HepG2 (cell line): Measurements from ENCODE around the gene PTPDC1. TPM values are rescaled to one million over a fixed set of nuclear protein-coding genes. Genes with fewer than 3 reads are reported as not detected.
A peak's percentile ranks its signal among the peaks of the same experiment; 100 is the strongest.

Experiments used
- ATAC-seq: fragments of 200-7000 bp; cut with Tn5 transposase; 3 replicates; pipeline ENCODE4 v1.9.1; 2020; ENCODE audit warnings: mild to moderate bottlenecking, moderate library complexity
- BruUV-seq: library from RNA; stranded (reverse); fragments of 400-500 nt; replicated peaks from 2 replicates; lab custom pipeline; 2021; lab: Mats Ljungman, UMichigan
- CTCF ChIA-PET: fragments of 300-600 bp; formaldehyde crosslinking; extraction: SDS; loops from one replicate; lab custom pipeline; 2021; ENCODE audit warnings: low total read pairs, inconsistent platforms, low intra/inter-chr PET ratio; lab: Yijun Ruan, JAX
- POLR2A ChIA-PET: fragments of 350-600 bp; sonication (Branson Sonifier 250); formaldehyde crosslinking; loops from one replicate; lab custom pipeline; 2020; ENCODE audit warnings: antibody characterized with exemption, inconsistent platforms; lab: Yijun Ruan, JAX
- DNase-seq: peaks from one replicate; pipeline ENCODE4 v3.0.0-alpha.2; 2015; ENCODE audit warnings: low spot score
- FAIRE-seq: peaks from 3 replicates; lab custom pipeline; 2011; peaks lifted over from hg19 to GRCh38; lab: Jason Lieb, UNC
- H2AFZ ChIP-seq: one replicate; pipeline ENCODE4 v1.6.1; 2011; ENCODE audit warnings: low read length, inconsistent platforms
- H3K27ac ChIP-seq: fragments of 300-600 bp; 3 replicates; pipeline ENCODE4 v1.8.0; 2011; ENCODE audit warnings: mixed run types, mild to moderate bottlenecking, mixed read lengths, low read length, inconsistent platforms; ENCODE audit not compliant: insufficient read depth; ENCODE audit errors: extremely low read length
- H3K27me3 ChIP-seq, 2 experiments: fragments of 200-600 bp in 1 of 2; 2 replicates in 1 of 2; 3 replicates in 1 of 2; pipeline versions ENCODE4 v1.6.0 to v1.8.0; 2011; ENCODE audit warnings: low read length in 2 of 2, mild to moderate bottlenecking in 2 of 2, moderate library complexity in 2 of 2, inconsistent platforms in 1 of 2; ENCODE audit not compliant: insufficient read depth in 2 of 2, control insufficient read depth in 1 of 2
- H3K36me3 ChIP-seq, 2 experiments: fragments of 200-600 bp in 1 of 2; replicated peaks in 1 of 2; 2 replicates in 1 of 2; 3 replicates in 1 of 2; pipeline versions ENCODE4 v1.5.1 to v1.8.0; 2011; ENCODE audit warnings: low read length in 2 of 2, inconsistent platforms in 1 of 2; ENCODE audit not compliant: insufficient read depth in 2 of 2, control insufficient read depth in 1 of 2
- H3K4me1 ChIP-seq: 2 replicates; pipeline ENCODE4 v1.5.1; 2012; ENCODE audit warnings: low read length, inconsistent platforms; ENCODE audit not compliant: insufficient read depth
- H3K4me2 ChIP-seq: 2 replicates; pipeline ENCODE4 v1.6.0; 2011; ENCODE audit warnings: low read depth, low read length, inconsistent platforms
- H3K4me3 ChIP-seq, 3 experiments: fragments of 200-600 bp in 1 of 3; sonication (generic), shearing (Covaris generic) in 1 of 3; replicated peaks in 1 of 3; 2 replicates each; pipeline ENCODE4 v1.5.1; 2011 to 2016; ENCODE audit warnings: low read length in 3 of 3, inconsistent platforms in 2 of 3, low read depth in 2 of 3, mild to moderate bottlenecking in 2 of 3, control low read depth in 1 of 3, mixed read lengths in 1 of 3; ENCODE audit not compliant: insufficient read depth in 1 of 3
- H3K79me2 ChIP-seq: one replicate; pipeline ENCODE4 v1.6.1; 2011; ENCODE audit warnings: low read length, inconsistent platforms; ENCODE audit not compliant: insufficient read depth
- H3K9ac ChIP-seq: 2 replicates; pipeline ENCODE4 v1.6.0; 2011; ENCODE audit warnings: mild to moderate bottlenecking, low read depth, low read length, inconsistent platforms; ENCODE audit not compliant: insufficient read depth
- H3K9me3 ChIP-seq: 2 replicates; pipeline ENCODE4 v1.5.1; 2012; ENCODE audit warnings: mild to moderate bottlenecking, low read length
- H4K20me1 ChIP-seq: 2 replicates; pipeline ENCODE4 v1.6.0; 2011; ENCODE audit warnings: inconsistent platforms, mild to moderate bottlenecking, low read length, moderate library complexity; ENCODE audit not compliant: insufficient read depth
- ARHGAP35 ChIP-seq: sonication (generic); formaldehyde crosslinking; IDR thresholded peaks from 2 replicates; pipeline ENCODE4 v1.9.0; 2022; ENCODE audit warnings: mild to moderate bottlenecking, inconsistent platforms, moderate library complexity, missing genetic modification reagents, borderline replicate concordance
- EHMT2 ChIP-seq: fragments of 200-600 bp; sonication (generic); IDR thresholded peaks from 2 replicates; pipeline ENCODE4 v1.7.0; 2017; ENCODE audit warnings: antibody characterized with exemption, low read depth, low read length, borderline replicate concordance
- ELF3 ChIP-seq: IDR thresholded peaks from 2 replicates; pipeline ENCODE4 v1.6.1; 2016; ENCODE audit warnings: missing genetic modification reagents, missing compliant biosample characterization
- KDM5B ChIP-seq: sonication (generic); formaldehyde crosslinking; IDR thresholded peaks from 2 replicates; pipeline ENCODE4 v1.4.0; 2020; ENCODE audit warnings: missing genetic modification reagents, mild to moderate bottlenecking, borderline replicate concordance
- MIER3 ChIP-seq: IDR thresholded peaks from 2 replicates; pipeline ENCODE4 v1.6.1; 2016; ENCODE audit warnings: missing compliant biosample characterization, borderline replicate concordance
- POGK ChIP-seq: sonication (generic); formaldehyde crosslinking; conservative IDR thresholded peaks from 2 replicates; pipeline ENCODE4 v1.8.0; 2022; ENCODE audit warnings: mild to moderate bottlenecking, moderate library complexity, missing genetic modification reagents
- RAD51 ChIP-seq: fragments of 450-650 bp; IDR thresholded peaks from 2 replicates; pipeline ENCODE4 v1.6.1; 2016; ENCODE audit warnings: borderline replicate concordance
- THAP8 ChIP-seq: sonication (generic); formaldehyde crosslinking; IDR thresholded peaks from 2 replicates; pipeline ENCODE4 v1.5.1; 2020; ENCODE audit warnings: missing genetic modification reagents, mild to moderate bottlenecking, borderline replicate concordance
- ZBTB34 ChIP-seq: sonication (generic); formaldehyde crosslinking; IDR thresholded peaks from 2 replicates; pipeline ENCODE4 v1.8.0; 2022; ENCODE audit warnings: mild to moderate bottlenecking, missing genetic modification reagents
- ZFY ChIP-seq: sonication (generic); formaldehyde crosslinking; IDR thresholded peaks from 2 replicates; pipeline ENCODE4 v1.4.0; 2020; ENCODE audit warnings: missing genetic modification reagents
- ZKSCAN1 ChIP-seq: fragments of 150-350 bp; IDR thresholded peaks from 2 replicates; pipeline ENCODE4 v1.6.1; 2014; ENCODE audit warnings: low read length
- ZNF326 ChIP-seq: sonication (generic); formaldehyde crosslinking; IDR thresholded peaks from 2 replicates; pipeline ENCODE4 v1.4.0; 2020; ENCODE audit warnings: missing genetic modification reagents, borderline replicate concordance
- ZNF331 ChIP-seq: sonication (generic); formaldehyde crosslinking; IDR thresholded peaks from 2 replicates; pipeline ENCODE4 v1.4.0; 2020; ENCODE audit warnings: missing genetic modification reagents
- ZNF607 ChIP-seq: sonication (generic); formaldehyde crosslinking; IDR thresholded peaks from 2 replicates; pipeline ENCODE4 v1.5.1; 2020; ENCODE audit warnings: missing genetic modification reagents, mild to moderate bottlenecking, borderline replicate concordance
- ZNF670 ChIP-seq: sonication (generic); formaldehyde crosslinking; IDR thresholded peaks from 2 replicates; pipeline ENCODE4 v1.8.0; 2022; ENCODE audit warnings: mild to moderate bottlenecking, missing genetic modification reagents, borderline replicate concordance
- ZNF777 ChIP-seq: sonication (generic); formaldehyde crosslinking; IDR thresholded peaks from 2 replicates; pipeline ENCODE4 v1.4.0; 2020; ENCODE audit warnings: missing genetic modification reagents
- WGBS: methylation state at CpG from one replicate; pipeline ENCODE4 v1.1.6; 2017; ENCODE audit warnings: low lambda C conversion rate; 5-methylcytosine and 5-hydroxymethylcytosine counted together
- in situ Hi-C: cut with HindIII; loops from 2 replicates; pipeline ENCODE4 v1.10.0; 2017; ENCODE audit warnings: low pct_unique_long_range_greater_than_20kb; ENCODE audit not compliant: extremely low pct_ligation_motif_present
- intact Hi-C: fragments of 100-400 bp; cut with micrococcal nuclease; formaldehyde crosslinking; loops from one replicate; pipeline ENCODE4 v1.10.0; 2022; ENCODE audit not compliant: unreplicated experiment
- polyA plus RNA-seq, 8 experiments: library from polyadenylated mRNA; depleted of rRNA in 3 of 8; stranded (reverse) in 7 of 8; unstranded in 1 of 8; fragments of >200 nt; fragmentation: Illumina TruSeq in 4 of 8; extraction: Trizol in 4 of 8; gene quantifications; 2 replicates each; pipeline versions ENCODE4 v1.2.1 to v1.2.3, GENCODE V29; 2011 to 2016; ENCODE audit warnings: low read depth in 4 of 8, missing spikeins in 1 of 8, mixed read lengths in 1 of 8; ENCODE audit not compliant: insufficient read depth in 1 of 8
- total RNA-seq, 5 experiments: library from RNA; depleted of rRNA; stranded (reverse); fragments of >200 nt; fragmentation: Illumina TruSeq; extraction: Trizol; gene quantifications; 2 replicates each; pipeline ENCODE4 v1.2.3, GENCODE V29; 2016; ENCODE audit warnings: low read depth in 1 of 5
- TF ChIP-seq, protein P1 (sequence below): sonication (generic); formaldehyde crosslinking; IDR thresholded peaks from 2 replicates; pipeline ENCODE4 v1.4.0; 2020; ENCODE audit warnings: missing genetic modification reagents, mild to moderate bottlenecking, borderline replicate concordance

The PTPDC1 gene
- total and polyA plus RNA-seq, 2 of the 13 experiments (the other 11 are each of a cell fraction or from before 2014, with no cell fraction given), result 6.1 to 8.6 TPM

DNA sequence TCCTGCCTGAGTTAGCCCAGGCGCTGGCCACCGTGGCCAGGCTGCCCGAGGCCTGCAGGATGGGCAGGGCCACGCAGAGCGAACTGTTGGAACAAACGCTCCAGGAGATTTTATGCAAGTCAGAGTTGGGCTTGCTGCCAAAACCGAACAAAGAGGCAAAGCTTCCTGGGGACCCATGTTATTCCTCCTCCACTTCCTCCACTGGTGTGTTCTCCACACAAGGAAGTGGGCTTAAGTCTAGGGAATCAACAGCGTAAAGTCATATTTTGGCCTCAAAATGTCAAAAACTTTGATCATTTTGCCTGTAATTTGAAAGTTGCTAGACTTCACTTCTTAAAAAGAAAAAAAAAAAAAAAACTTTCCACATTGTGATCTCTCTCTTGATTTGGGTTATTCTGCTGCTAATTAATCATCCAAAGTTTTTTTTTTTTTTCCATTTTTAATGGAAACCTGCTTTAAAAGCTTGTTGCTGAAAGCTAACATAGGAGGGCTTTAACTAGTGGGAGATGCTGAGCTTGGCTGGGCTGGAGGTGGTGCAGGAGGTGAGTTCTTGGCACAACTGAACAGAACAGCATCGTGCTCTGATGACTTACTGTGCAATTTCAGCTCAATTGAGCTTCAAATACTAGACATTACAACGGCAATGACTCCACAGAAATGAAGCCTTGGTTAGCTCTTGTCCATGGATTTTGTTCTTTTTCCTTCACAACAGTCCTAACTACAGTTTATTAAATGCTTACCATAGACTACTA, 73.0 kb downstream of the PTPDC1 start:
- no peaks in the 10 kb centered on the region for H4K20me1 ChIP-seq
- POLR2A ChIA-PET, result interaction anchor here (1.6 kb wide), 1 partner anchor 9 kb away, joined by 19 read pairs; no protein-coding TSS in a partner anchor
- H3K4me1 ChIP-seq, result peaks cover 58% of the 10 kb centered on the region
- H3K27ac ChIP-seq, result peak overlapping the region; percentile 43
- CTCF ChIA-PET, result no interaction called here
- BruUV-seq, result no TSS peak
- intact Hi-C loops, result no loop called here
- peak; percentile 8 for FAIRE-seq
- DNase-seq, result peak; percentile 80
- peak overlapping the region; percentile 30; the same call in 1 of the 2 replicates for H3K9ac ChIP-seq
- H3K4me2 ChIP-seq, result peak overlapping the region; percentile 40
- H3K27me3 ChIP-seq, result no peaks in the 10 kb centered on the region
- ATAC-seq, result peak; percentile 22
- H3K9me3 ChIP-seq, result no peaks in the 10 kb centered on the region
- no peaks in the 10 kb centered on the region for H3K79me2 ChIP-seq
- no peaks in the 10 kb centered on the region for H3K36me3 ChIP-seq
- no peak overlapping the region for H3K4me3 ChIP-seq
- in situ Hi-C loops, result no loop called here
- 61% methylated on average over 4 of the region's 10 CpGs for WGBS
- no peak overlapping the region for H2AFZ ChIP-seq
- TF ChIP-seq EHMT2 (0 out of 2 replicates have a peak, but pooled peaks have one; percentile 21), POGK (no peak), THAP8 (CRISPR knock-in tag) (no peak), ARHGAP35 (CRISPR knock-in tag) (0 out of 2 replicates have a peak, but pooled peaks have one; percentile 1), ZNF331 (CRISPR knock-in tag) (peak; percentile 42; the same call in 1 of the 2 replicates), ZKSCAN1 (no peak), MIER3 (CRISPR knock-in tag) (no peak), RAD51 (no peak), ELF3 (CRISPR knock-in tag) (peak; percentile 74), KDM5B (no peak), ZNF326 (CRISPR knock-in tag) (no peak), ZBTB34 (CRISPR knock-in tag) (no peak), ZNF607 (CRISPR knock-in tag) (no peak), ZNF777 (CRISPR knock-in tag) (no peak), ZFY (CRISPR knock-in tag) (peak; percentile 57; the same call in 1 of the 2 replicates), ZNF670 (no peak)
- TF ChIP-seq, protein P1, sequence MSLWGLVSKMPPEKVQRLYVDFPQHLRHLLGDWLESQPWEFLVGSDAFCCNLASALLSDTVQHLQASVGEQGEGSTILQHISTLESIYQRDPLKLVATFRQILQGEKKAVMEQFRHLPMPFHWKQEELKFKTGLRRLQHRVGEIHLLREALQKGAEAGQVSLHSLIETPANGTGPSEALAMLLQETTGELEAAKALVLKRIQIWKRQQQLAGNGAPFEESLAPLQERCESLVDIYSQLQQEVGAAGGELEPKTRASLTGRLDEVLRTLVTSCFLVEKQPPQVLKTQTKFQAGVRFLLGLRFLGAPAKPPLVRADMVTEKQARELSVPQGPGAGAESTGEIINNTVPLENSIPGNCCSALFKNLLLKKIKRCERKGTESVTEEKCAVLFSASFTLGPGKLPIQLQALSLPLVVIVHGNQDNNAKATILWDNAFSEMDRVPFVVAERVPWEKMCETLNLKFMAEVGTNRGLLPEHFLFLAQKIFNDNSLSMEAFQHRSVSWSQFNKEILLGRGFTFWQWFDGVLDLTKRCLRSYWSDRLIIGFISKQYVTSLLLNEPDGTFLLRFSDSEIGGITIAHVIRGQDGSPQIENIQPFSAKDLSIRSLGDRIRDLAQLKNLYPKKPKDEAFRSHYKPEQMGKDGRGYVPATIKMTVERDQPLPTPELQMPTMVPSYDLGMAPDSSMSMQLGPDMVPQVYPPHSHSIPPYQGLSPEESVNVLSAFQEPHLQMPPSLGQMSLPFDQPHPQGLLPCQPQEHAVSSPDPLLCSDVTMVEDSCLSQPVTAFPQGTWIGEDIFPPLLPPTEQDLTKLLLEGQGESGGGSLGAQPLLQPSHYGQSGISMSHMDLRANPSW (CRISPR knock-in tag), result no peak
